Gastrocnemius medialis (tissue), 4 donors: ENCODE data around the gene PARP1. TPM values are rescaled to one million over a fixed set of nuclear protein-coding genes. Genes with fewer than 3 reads are reported as not detected.

ENCODE experiments used
- ATAC-seq, 2 donors: fragments of 150-250 bp; one replicate each; pipeline ENCODE4 v1.9.1; 2016
- DNase-seq, 2 donors: peaks; one replicate each; pipeline ENCODE4 v3.0.0-alpha.2; 2019
- H3K27ac ChIP-seq, 4 donors: fragments of 200-600 bp; sonication (generic); 1 replicate in 1 of 4; 2 replicates in 3 of 4; pipeline ENCODE4 v1.5.1; 2016 to 2018; ENCODE audit warnings: mild to moderate bottlenecking in 2 of 4, moderate library complexity in 1 of 4
- H3K27me3 ChIP-seq, 3 donors: fragments of 200-600 bp; sonication (generic) in 2 of 3; 1 replicate in 1 of 3; 2 replicates in 2 of 3; pipeline versions ENCODE4 v1.5.1 to v1.6.0; 2016 to 2019; ENCODE audit warnings: mild to moderate bottlenecking in 1 of 3, moderate library complexity in 1 of 3
- H3K36me3 ChIP-seq, 2 donors: fragments of 200-600 bp; sonication (generic) in 1 of 2; one replicate each; pipeline ENCODE4 v1.5.1; 2017 to 2018
- H3K4me1 ChIP-seq, 2 donors: fragments of 200-600 bp; sonication (generic) in 1 of 2; one replicate each; pipeline ENCODE4 v1.5.1; 2016 to 2017; ENCODE audit warnings: mild to moderate bottlenecking in 2 of 2
- H3K4me3 ChIP-seq, 4 donors: fragments of 200-600 bp; sonication (generic) in 3 of 4; 1 replicate in 1 of 4; 2 replicates in 3 of 4; pipeline ENCODE4 v1.5.1; 2016 to 2019; ENCODE audit warnings: mild to moderate bottlenecking in 2 of 4
- H3K9me3 ChIP-seq, 3 donors: fragments of 200-600 bp; sonication (generic) in 2 of 3; 1 replicate in 1 of 3; 2 replicates in 2 of 3; pipeline ENCODE4 v1.5.1; 2016 to 2019
- POLR2A ChIP-seq, 2 donors: fragments of 450-650 bp; IDR thresholded peaks; one replicate each; pipeline ENCODE4 v1.6.1; 2017; ENCODE audit warnings: antibody characterized with exemption in 2 of 2, mild to moderate bottlenecking in 2 of 2, moderate library complexity in 2 of 2
- in situ Hi-C, 4 donors: fragments of 200-750 bp; cut with MboI; loops; one replicate each; pipeline versions ENCODE4 v1.15.0 to v1.8.0; 2017; ENCODE audit warnings: low sequenced_read_pairs in 4 of 4
- intact Hi-C: fragments of 100-400 bp; cut with DNase I; formaldehyde crosslinking; loops from one replicate; pipeline ENCODE4 v1.15.1; 2023; ENCODE audit warnings: low total_unique reads
- total RNA-seq, 4 donors: library from RNA; depleted of rRNA; stranded (reverse); fragments of >200 nt; gene quantifications; one replicate each; pipeline versions ENCODE4 v1.1.0 to v1.2.3, GENCODE V29; 2016
- TF ChIP-seq, protein P1 (sequence below), 5 experiments: fragments of 450-650 bp in 3 of 5; fragments of 200-600 bp in 2 of 5; sonication (generic) in 2 of 5; IDR thresholded peaks in 4 of 5; conservative IDR thresholded peaks in 1 of 5; 1 replicate in 4 of 5; 2 replicates in 1 of 5; pipeline ENCODE4 v1.5.1; 2016 to 2019; ENCODE audit warnings: antibody characterized with exemption in 5 of 5, mild to moderate bottlenecking in 3 of 5, moderate library complexity in 3 of 5

PARP1 gene
- total RNA-seq, 4 donors from 2014 or later, result 63.8 to 117 (median 99.7) TPM

DNA sequence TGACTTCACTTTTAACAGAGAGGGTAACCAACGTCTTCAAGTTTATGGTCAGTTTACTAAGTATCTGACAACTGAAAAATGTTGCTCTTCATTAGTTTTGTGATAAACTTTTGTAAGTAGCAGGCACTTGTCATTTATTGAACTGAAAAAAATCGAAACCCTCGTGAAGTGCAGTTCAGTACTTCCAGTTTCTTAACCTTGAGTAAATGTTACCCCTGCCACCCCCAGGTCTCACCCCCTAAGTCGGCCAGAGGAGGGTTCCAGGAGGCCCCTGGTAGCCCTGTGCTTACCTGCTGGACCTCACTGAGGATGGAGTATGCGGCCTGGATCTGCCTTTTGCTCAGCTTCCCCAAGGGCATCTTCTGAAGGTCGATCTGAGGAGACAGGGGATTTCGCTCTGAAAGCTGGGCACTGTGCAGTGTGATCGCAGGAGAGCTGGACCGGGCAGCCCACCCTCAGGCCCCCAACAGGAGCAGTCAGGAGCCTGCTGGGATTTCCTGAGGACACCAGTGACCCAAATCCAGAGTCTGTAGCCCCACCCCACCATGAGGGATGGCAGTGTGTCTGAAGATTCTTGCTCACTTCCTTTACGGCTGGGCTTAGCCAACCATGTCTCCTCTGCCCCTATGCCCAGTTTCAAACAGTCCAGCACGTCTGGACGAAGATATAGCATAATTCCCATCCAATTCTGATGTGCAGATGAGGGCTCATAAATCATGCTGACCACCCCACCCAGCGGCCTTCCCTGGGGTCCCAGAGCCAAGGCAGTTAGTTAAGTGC is 37.6 kb downstream of the PARP1 start:
- no peak for TF ChIP-seq POLR2A (IDR thresholded peaks at IDR 0.05)
- TF ChIP-seq, protein P1, sequence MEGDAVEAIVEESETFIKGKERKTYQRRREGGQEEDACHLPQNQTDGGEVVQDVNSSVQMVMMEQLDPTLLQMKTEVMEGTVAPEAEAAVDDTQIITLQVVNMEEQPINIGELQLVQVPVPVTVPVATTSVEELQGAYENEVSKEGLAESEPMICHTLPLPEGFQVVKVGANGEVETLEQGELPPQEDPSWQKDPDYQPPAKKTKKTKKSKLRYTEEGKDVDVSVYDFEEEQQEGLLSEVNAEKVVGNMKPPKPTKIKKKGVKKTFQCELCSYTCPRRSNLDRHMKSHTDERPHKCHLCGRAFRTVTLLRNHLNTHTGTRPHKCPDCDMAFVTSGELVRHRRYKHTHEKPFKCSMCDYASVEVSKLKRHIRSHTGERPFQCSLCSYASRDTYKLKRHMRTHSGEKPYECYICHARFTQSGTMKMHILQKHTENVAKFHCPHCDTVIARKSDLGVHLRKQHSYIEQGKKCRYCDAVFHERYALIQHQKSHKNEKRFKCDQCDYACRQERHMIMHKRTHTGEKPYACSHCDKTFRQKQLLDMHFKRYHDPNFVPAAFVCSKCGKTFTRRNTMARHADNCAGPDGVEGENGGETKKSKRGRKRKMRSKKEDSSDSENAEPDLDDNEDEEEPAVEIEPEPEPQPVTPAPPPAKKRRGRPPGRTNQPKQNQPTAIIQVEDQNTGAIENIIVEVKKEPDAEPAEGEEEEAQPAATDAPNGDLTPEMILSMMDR (IDR thresholded peaks at IDR 0.05 in 4 of 5, conservative IDR thresholded peaks at IDR 0.05 in 1 of 5), result no peak
- peaks cover 11 to 16% of the 10 kb centered on the region in 2 donors for H3K4me1 ChIP-seq
- intact Hi-C loops, result no loop called here
- ATAC-seq, result no peak
- DNase-seq, result no peak
- H3K27ac ChIP-seq, result no peak overlapping the region
- in situ Hi-C loops, result no loop called here
- no peak overlapping the region for H3K4me3 ChIP-seq
- no peaks in the 10 kb centered on the region for H3K27me3 ChIP-seq
- H3K9me3 ChIP-seq, result no peaks in the 10 kb centered on the region
- H3K36me3 ChIP-seq, result peaks cover 3 to 70% of the 10 kb centered on the region in 2 donors

DNA sequence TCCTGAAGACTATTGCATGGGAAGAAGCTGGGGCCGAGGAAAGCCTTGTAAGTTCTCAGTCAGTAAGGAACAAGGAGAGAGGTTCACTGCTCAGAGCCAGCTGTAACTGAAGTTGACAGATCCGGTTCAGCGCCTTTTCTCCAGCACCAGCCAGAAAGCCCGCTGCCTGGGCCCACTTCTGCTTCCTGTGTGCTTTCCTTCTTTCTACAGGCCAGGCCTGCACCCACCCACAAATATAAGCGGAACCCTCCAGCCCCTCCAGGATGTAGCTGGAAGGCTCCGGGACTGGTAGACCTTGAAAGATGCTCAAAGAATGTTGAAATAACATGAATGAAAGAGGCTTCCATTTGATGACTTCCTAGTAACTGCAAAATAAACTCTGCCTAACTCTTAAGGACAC is 38.8 kb downstream of the PARP1 start:
- Histone ChIP-seq H3K9me3 (no peaks in the 10 kb centered on the region), H3K27me3 (no peaks in the 10 kb centered on the region), H3K4me1 (peaks cover 19% of the 10 kb centered on the region in 2 donors), H3K4me3 (no peak overlapping the region), H3K27ac (no peak overlapping the region), H3K36me3 (peaks cover 3 to 65% of the 10 kb centered on the region in 2 donors)
- in situ Hi-C loops, result no loop called here
- TF ChIP-seq, protein P1 (IDR thresholded peaks at IDR 0.05 in 4 of 5, conservative IDR thresholded peaks at IDR 0.05 in 1 of 5), result no peak
- no peak for ATAC-seq
- intact Hi-C loops, result no loop called here
- no peak for DNase-seq

- H3K4me3 ChIP-seq, result no peak overlapping the region
- ATAC-seq, result no peak
- no peaks in the 10 kb centered on the region for H3K9me3 ChIP-seq
- peaks cover 9 to 15% of the 10 kb centered on the region in 2 donors for H3K4me1 ChIP-seq
- TF ChIP-seq, protein P1 (IDR thresholded peaks at IDR 0.05 in 4 of 5, conservative IDR thresholded peaks at IDR 0.05 in 1 of 5), result no peak
- no peak for TF ChIP-seq POLR2A (IDR thresholded peaks at IDR 0.05)
- in situ Hi-C loops, result no loop called here
- no peak for DNase-seq
- no peaks in the 10 kb centered on the region for H3K27me3 ChIP-seq
- H3K27ac ChIP-seq, result no peak overlapping the region
- peaks cover 3 to 71% of the 10 kb centered on the region in 2 donors for H3K36me3 ChIP-seq
- intact Hi-C loops, result no loop called here
Measured at GRCh38 chr1:226366290-226366689, 41.6 kb downstream of the PARP1 start.

DNA sequence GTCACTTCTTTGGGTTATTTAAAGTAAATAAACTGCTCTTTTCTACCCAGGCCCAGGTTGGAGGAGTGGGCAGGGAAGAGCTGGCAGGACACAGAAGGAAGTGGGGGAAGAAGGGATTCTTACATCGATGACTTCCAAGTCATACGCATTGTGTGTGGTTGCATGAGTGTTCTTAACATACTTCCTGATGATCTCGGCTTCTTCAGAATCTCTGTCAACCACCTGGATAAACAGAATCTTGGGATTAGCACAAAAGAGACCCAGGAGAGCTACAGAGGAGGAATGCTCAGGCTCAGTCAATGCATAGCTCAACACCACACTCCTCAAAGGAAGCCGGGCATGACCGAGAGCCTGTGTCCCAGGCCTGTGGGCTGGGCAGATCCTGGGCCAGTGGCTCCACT is 42.1 kb downstream of the PARP1 start:
- TF ChIP-seq, protein P1 (IDR thresholded peaks at IDR 0.05 in 4 of 5, conservative IDR thresholded peaks at IDR 0.05 in 1 of 5), result no peak
- no peak for TF ChIP-seq POLR2A (IDR thresholded peaks at IDR 0.05)
- Histone ChIP-seq H3K27me3 (no peaks in the 10 kb centered on the region), H3K4me3 (no peak overlapping the region), H3K4me1 (peaks cover 9 to 15% of the 10 kb centered on the region in 2 donors), H3K9me3 (no peaks in the 10 kb centered on the region), H3K27ac (no peak overlapping the region), H3K36me3 (peaks cover 3 to 75% of the 10 kb centered on the region in 2 donors)
- intact Hi-C loops, result loop anchor here (2.0 kb wide), 1 partner anchor 41 kb away; no protein-coding TSS in a partner anchor
- no peak for ATAC-seq
- DNase-seq, result no peak
- in situ Hi-C loops, result no loop called here
